Measurements from ENCODE around the gene IPO11. TPM values are rescaled to one million over a fixed set of nuclear protein-coding genes. Genes with fewer than 3 reads are reported as not detected.

The IPO11 gene
- total and polyA plus RNA-seq, 10 donors, result 7.8 to 42.2 (median 34.0) TPM

GRCh38 chr5:62488531-62488930 lies 76.0 kb downstream of the IPO11 start:
- TF ChIP-seq POLR2A (IDR thresholded peaks at IDR 0.05) (no peak), POLR2AphosphoS5 (IDR thresholded peaks at IDR 0.05) (no peak)
- TF ChIP-seq, protein P1, sequence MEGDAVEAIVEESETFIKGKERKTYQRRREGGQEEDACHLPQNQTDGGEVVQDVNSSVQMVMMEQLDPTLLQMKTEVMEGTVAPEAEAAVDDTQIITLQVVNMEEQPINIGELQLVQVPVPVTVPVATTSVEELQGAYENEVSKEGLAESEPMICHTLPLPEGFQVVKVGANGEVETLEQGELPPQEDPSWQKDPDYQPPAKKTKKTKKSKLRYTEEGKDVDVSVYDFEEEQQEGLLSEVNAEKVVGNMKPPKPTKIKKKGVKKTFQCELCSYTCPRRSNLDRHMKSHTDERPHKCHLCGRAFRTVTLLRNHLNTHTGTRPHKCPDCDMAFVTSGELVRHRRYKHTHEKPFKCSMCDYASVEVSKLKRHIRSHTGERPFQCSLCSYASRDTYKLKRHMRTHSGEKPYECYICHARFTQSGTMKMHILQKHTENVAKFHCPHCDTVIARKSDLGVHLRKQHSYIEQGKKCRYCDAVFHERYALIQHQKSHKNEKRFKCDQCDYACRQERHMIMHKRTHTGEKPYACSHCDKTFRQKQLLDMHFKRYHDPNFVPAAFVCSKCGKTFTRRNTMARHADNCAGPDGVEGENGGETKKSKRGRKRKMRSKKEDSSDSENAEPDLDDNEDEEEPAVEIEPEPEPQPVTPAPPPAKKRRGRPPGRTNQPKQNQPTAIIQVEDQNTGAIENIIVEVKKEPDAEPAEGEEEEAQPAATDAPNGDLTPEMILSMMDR (IDR thresholded peaks at IDR 0.05 in 8 of 11, conservative IDR thresholded peaks at IDR 0.05 in 3 of 11), result no peak
- no peaks in the 10 kb centered on the region for H3K27me3 ChIP-seq (replicated peaks in 1 of 7)
- 75 to 98% (median 97%) methylated on average over 4 of the region's 4 CpGs for WGBS, 5 donors
- no peak for DNase-seq
- no peak overlapping the region for H3K27ac ChIP-seq
- H3K4me3 ChIP-seq, result no peak overlapping the region
- intact Hi-C loops (cut with DNase I; ENCODE audit: low total_unique reads), result no loop called here
- no peaks in the 10 kb centered on the region for H3K9me3 ChIP-seq
- H3K4me1 ChIP-seq, result no peaks in the 10 kb centered on the region
- H3K36me3 ChIP-seq, result peaks cover 0 to 78% (median 24%) of the 10 kb centered on the region in 6 donors

DNA sequence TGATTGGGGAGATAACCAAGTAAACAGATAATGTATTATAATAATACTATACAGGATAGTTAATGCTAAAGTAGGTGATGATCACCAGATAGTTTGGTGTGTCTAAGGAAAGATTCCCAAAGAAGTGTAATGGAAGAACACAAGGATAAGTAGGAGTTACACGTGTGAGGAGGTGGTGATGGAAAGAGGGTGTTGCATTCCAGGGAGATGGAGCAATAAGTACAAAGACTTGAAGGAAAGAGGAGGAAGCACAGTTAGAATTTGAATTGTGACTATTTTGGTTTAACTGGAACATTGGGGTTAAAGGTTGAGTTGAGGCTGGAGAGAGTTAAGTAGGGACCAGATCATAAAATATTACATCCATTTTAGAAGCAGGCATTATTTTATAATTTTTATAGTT lies 76.9 kb downstream of the IPO11 start:
- H3K4me3 ChIP-seq, result no peak overlapping the region
- H3K27ac ChIP-seq, result no peak overlapping the region
- no peaks in the 10 kb centered on the region for H3K27me3 ChIP-seq (replicated peaks in 1 of 7)
- intact Hi-C loops (cut with DNase I; ENCODE audit: low total_unique reads), result no loop called here
- 57 to 80% (median 58%) methylated on average over 1 of the region's 1 CpG for WGBS, 5 donors
- DNase-seq, result no peak
- H3K36me3 ChIP-seq, result peaks cover 0 to 77% (median 23%) of the 10 kb centered on the region in 6 donors
- no peaks in the 10 kb centered on the region for H3K9me3 ChIP-seq
- TF ChIP-seq, protein P1 (IDR thresholded peaks at IDR 0.05 in 8 of 11, conservative IDR thresholded peaks at IDR 0.05 in 3 of 11), result no peak
- TF ChIP-seq POLR2A (IDR thresholded peaks at IDR 0.05) (no peak), POLR2AphosphoS5 (IDR thresholded peaks at IDR 0.05) (no peak)
- peaks cover 0 to under 1% (median 0%) of the 10 kb centered on the region in 6 donors for H3K4me1 ChIP-seq

- intact Hi-C loops (cut with DNase I; ENCODE audit: low total_unique reads), result no loop called here
- Histone ChIP-seq H3K9me3 (no peaks in the 10 kb centered on the region), H3K4me3 (no peak overlapping the region), H3K4me1 (peaks cover 0 to 6% (median 0%) of the 10 kb centered on the region in 6 donors), H3K27ac (no peak overlapping the region), H3K36me3 (peaks cover 0 to 91% (median 19%) of the 10 kb centered on the region in 6 donors), H3K27me3 (replicated peaks in 1 of 7) (no peaks in the 10 kb centered on the region)
- DNase-seq, result no peak
- no peak for TF ChIP-seq POLR2A (IDR thresholded peaks at IDR 0.05)
- no peak for TF ChIP-seq POLR2AphosphoS5 (IDR thresholded peaks at IDR 0.05)
- TF ChIP-seq, protein P1 (IDR thresholded peaks at IDR 0.05 in 8 of 11, conservative IDR thresholded peaks at IDR 0.05 in 3 of 11), result no peak
- 85 to 100% (median 98%) methylated on average over 1 of the region's 1 CpG for WGBS, 5 donors
Observed at GRCh38 chr5:62494772-62495171, 82.2 kb downstream of the IPO11 start.

GRCh38 chr5:62496876-62497275 lies 84.3 kb downstream of the IPO11 start:
- no peak overlapping the region for H3K27ac ChIP-seq
- H3K36me3 ChIP-seq, result peaks cover 0 to 86% (median 11%) of the 10 kb centered on the region in 6 donors
- peaks cover 0 to 6% (median 0%) of the 10 kb centered on the region in 6 donors for H3K4me1 ChIP-seq
- no peak for DNase-seq
- TF ChIP-seq, protein P1 (IDR thresholded peaks at IDR 0.05 in 8 of 11, conservative IDR thresholded peaks at IDR 0.05 in 3 of 11), result no peak
- TF ChIP-seq POLR2AphosphoS5 (IDR thresholded peaks at IDR 0.05) (no peak), POLR2A (IDR thresholded peaks at IDR 0.05) (no peak)
- H3K27me3 ChIP-seq (replicated peaks in 1 of 7), result no peaks in the 10 kb centered on the region
- no peak overlapping the region for H3K4me3 ChIP-seq
- no peaks in the 10 kb centered on the region for H3K9me3 ChIP-seq
- intact Hi-C loops (cut with DNase I; ENCODE audit: low total_unique reads), result no loop called here
- WGBS, 5 donors, result 96% methylated on average over 7 of the region's 7 CpGs

Measured in spleen (tissue), 11 donors.